ENCODE measurements around the gene HMGN4. TPM values are rescaled to one million over a fixed set of nuclear protein-coding genes. Genes with fewer than 3 reads are reported as not detected.

The HMGN4 gene
- total RNA-seq (64.3 TPM), polyA plus RNA-seq (ENCODE audit: insufficient read depth in 1 of 8, insufficient read length in 8 of 8, low replicate concordance in 1 of 8) (10 to 100 TPM; 51.3 to 73.7 (median 61.0) TPM)
- long read RNA-seq, donor 1, transcript HMGN4-201 (2 exons, 1,225 nt) = major isoform, 16 of 16 reads
- long read RNA-seq, donor 1, partial matches to known transcripts = 0 of 16 reads
- long read RNA-seq, donor 1, other reads (novel, unspliced or antisense) = 0 of 16 reads
- long read RNA-seq, donor 2, partial matches to known transcripts = 0 of 2 reads
- long read RNA-seq, donor 2, other reads (novel, unspliced or antisense) = 0 of 2 reads
- long read RNA-seq, donor 3, transcript HMGN4-201 (2 exons, 1,225 nt) = major isoform, 12 of 21 reads
- long read RNA-seq, donor 3, partial matches to known transcripts = 9 of 21 reads
- long read RNA-seq, donor 3, other reads (novel, unspliced or antisense) = 0 of 21 reads
- long read RNA-seq, donor 4, transcript HMGN4-201 (2 exons, 1,225 nt) = major isoform, 18 of 18 reads
- long read RNA-seq, donor 4, partial matches to known transcripts = 0 of 18 reads
- long read RNA-seq, donor 4, other reads (novel, unspliced or antisense) = 0 of 18 reads
- long read RNA-seq, donor 5, transcript HMGN4-201 (2 exons, 1,225 nt) = major isoform, 53 of 58 reads
- long read RNA-seq, donor 5, partial matches to known transcripts = 0 of 58 reads
- long read RNA-seq, donor 5, other reads (novel, unspliced or antisense) = 5 of 58 reads
- long read RNA-seq, donor 6, transcript HMGN4-201 (2 exons, 1,225 nt) = major isoform, 26 of 27 reads
- long read RNA-seq, donor 6, partial matches to known transcripts = 0 of 27 reads
- long read RNA-seq, donor 6, other reads (novel, unspliced or antisense) = 0 of 27 reads
- long read RNA-seq, donor 7, transcript HMGN4-201 (2 exons, 1,225 nt) = major isoform, 27 of 27 reads
- long read RNA-seq, donor 7, partial matches to known transcripts = 0 of 27 reads
- long read RNA-seq, donor 7, other reads (novel, unspliced or antisense) = 0 of 27 reads
- long read RNA-seq, donor 8, transcript HMGN4-201 (2 exons, 1,225 nt) = major isoform, 17 of 17 reads
- long read RNA-seq, donor 8, partial matches to known transcripts = 0 of 17 reads
- long read RNA-seq, donor 8, other reads (novel, unspliced or antisense) = 0 of 17 reads
- long read RNA-seq, donor 9, transcript HMGN4-201 (2 exons, 1,225 nt) = major isoform, 19 of 19 reads
- long read RNA-seq, donor 9, partial matches to known transcripts = 0 of 19 reads
- long read RNA-seq, donor 9, other reads (novel, unspliced or antisense) = 0 of 19 reads
- long read RNA-seq, donor 10, transcript HMGN4-201 (2 exons, 1,225 nt) = major isoform, 35 of 36 reads
- long read RNA-seq, donor 10, partial matches to known transcripts = 0 of 36 reads
- long read RNA-seq, donor 10, other reads (novel, unspliced or antisense) = 0 of 36 reads
- long read RNA-seq, donor 11, transcript HMGN4-201 (2 exons, 1,225 nt) = major isoform, 34 of 34 reads
- long read RNA-seq, donor 11, partial matches to known transcripts = 0 of 34 reads
- long read RNA-seq, donor 11, other reads (novel, unspliced or antisense) = 0 of 34 reads

GRCh38 chr6:26537846-26538571 is at the start of gene HMGN4:
Gene HMGN4 (plus strand): TSS chr6:26538366. CDS start chr6:26545207, 6,841 bp downstream.
- under 1% methylated on average over 49 of the region's 49 CpGs for WGBS (ENCODE audit: insufficient coverage)

GRCh38 chr6:26489996-26490964 is 47.9 kb upstream of the HMGN4 start:
- no peaks in the 10 kb centered on the region for H3K4me1 ChIP-seq (ENCODE audit: control insufficient read depth, insufficient read depth, low read length)
- H3K27me3 ChIP-seq (ENCODE audit: control insufficient read depth, insufficient read depth, low read length) = peaks cover under 1% of the 10 kb centered on the region
- H3K4me3 ChIP-seq (ENCODE audit: low read length) = no peak overlapping the region
- H3K36me3 ChIP-seq (ENCODE audit: control insufficient read depth, insufficient read depth, low read length) = no peaks in the 10 kb centered on the region
- WGBS (ENCODE audit: insufficient coverage) = 64% methylated on average over 2 of the region's 8 CpGs
- no peak overlapping the region for H3K27ac ChIP-seq (ENCODE audit: low read length)
- DNase-seq = no peak
- H3K9me3 ChIP-seq (replicated peaks; ENCODE audit: control insufficient read depth, low read depth, low read length) = no peaks in the 10 kb centered on the region

More at GRCh38 chr6:26537846-26538571, at the start of gene HMGN4:
- Histone ChIP-seq H3K27me3 (ENCODE audit: control insufficient read depth, insufficient read depth, low read length) (no peaks in the 10 kb centered on the region), H3K9me3 (replicated peaks; ENCODE audit: control insufficient read depth, low read depth, low read length) (no peaks in the 10 kb centered on the region), H3K4me1 (ENCODE audit: control insufficient read depth, insufficient read depth, low read length) (peaks cover 29% of the 10 kb centered on the region), H3K4me3 (ENCODE audit: low read length) (peak within 1 kb of the TSS; percentile 62), H3K36me3 (ENCODE audit: control insufficient read depth, insufficient read depth, low read length) (peaks cover 7% of the 10 kb centered on the region), H3K27ac (ENCODE audit: low read length) (peak within 1 kb of the TSS; percentile 96)
- peak; percentile 97 for DNase-seq

DNA sequence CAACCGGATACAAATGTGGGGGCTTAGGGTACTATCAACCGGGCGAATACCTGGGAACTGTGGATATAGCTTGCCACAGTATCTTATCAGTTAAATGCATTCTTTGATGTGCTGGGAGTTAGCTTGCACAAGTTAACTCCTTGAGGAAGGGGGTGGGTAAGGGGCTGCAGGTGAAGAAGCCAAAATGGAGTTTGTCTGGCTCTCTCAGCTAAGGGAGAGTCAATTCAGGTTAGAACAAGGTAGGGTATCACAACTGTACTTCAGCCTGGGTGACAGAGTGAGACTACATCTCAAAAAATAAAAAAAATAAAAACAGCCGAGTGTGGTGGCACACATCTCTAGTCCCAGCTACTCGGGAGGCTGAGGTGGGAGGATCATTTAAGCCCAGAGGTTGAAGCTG is 46.6 kb upstream of the HMGN4 start:
- no peak overlapping the region for H3K27ac ChIP-seq (ENCODE audit: low read length)
- H3K9me3 ChIP-seq (replicated peaks; ENCODE audit: control insufficient read depth, low read depth, low read length) = no peaks in the 10 kb centered on the region
- H3K27me3 ChIP-seq (ENCODE audit: control insufficient read depth, insufficient read depth, low read length) = peaks cover 3% of the 10 kb centered on the region
- no peak overlapping the region for H3K4me3 ChIP-seq (ENCODE audit: low read length)
- 22% methylated on average over 3 of the region's 5 CpGs for WGBS (ENCODE audit: insufficient coverage)
- no peaks in the 10 kb centered on the region for H3K36me3 ChIP-seq (ENCODE audit: control insufficient read depth, insufficient read depth, low read length)
- DNase-seq = no peak
- H3K4me1 ChIP-seq (ENCODE audit: control insufficient read depth, insufficient read depth, low read length) = no peaks in the 10 kb centered on the region

DNA sequence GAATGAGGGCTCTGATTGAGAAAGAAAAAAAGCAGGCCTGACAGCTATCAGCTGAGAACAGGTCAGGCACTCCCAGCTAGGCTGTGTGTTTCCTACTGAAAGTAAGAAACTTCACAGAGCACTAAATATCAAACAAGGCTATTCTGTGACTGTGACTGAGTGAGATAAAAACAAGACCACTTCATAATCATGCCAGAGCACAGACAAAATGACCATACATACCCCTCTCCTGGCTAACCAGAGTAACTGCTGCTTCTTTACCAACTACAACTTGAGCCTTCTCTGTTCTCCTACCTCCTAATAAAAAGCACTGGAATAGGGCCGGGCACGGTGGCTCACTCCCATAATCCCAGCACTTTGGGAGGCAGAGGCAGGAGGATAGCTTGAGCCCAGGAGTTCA is 44.9 kb upstream of the HMGN4 start:
- Histone ChIP-seq H3K9me3 (replicated peaks; ENCODE audit: control insufficient read depth, low read depth, low read length) (no peaks in the 10 kb centered on the region), H3K4me1 (ENCODE audit: control insufficient read depth, insufficient read depth, low read length) (no peaks in the 10 kb centered on the region), H3K27ac (ENCODE audit: low read length) (no peak overlapping the region), H3K36me3 (ENCODE audit: control insufficient read depth, insufficient read depth, low read length) (no peaks in the 10 kb centered on the region), H3K27me3 (ENCODE audit: control insufficient read depth, insufficient read depth, low read length) (peaks cover 3% of the 10 kb centered on the region), H3K4me3 (ENCODE audit: low read length) (no peak overlapping the region)
- no peak for DNase-seq
- WGBS (ENCODE audit: insufficient coverage) = no CpG with 5 or more reads among the region's 2 CpGs

- H3K4me1 ChIP-seq (ENCODE audit: control insufficient read depth, insufficient read depth, low read length) = no peaks in the 10 kb centered on the region
- DNase-seq = no peak
- H3K4me3 ChIP-seq (ENCODE audit: low read length) = no peak overlapping the region
- no peaks in the 10 kb centered on the region for H3K36me3 ChIP-seq (ENCODE audit: control insufficient read depth, insufficient read depth, low read length)
- peaks cover 3% of the 10 kb centered on the region for H3K27me3 ChIP-seq (ENCODE audit: control insufficient read depth, insufficient read depth, low read length)
- H3K9me3 ChIP-seq (replicated peaks; ENCODE audit: control insufficient read depth, low read depth, low read length) = no peaks in the 10 kb centered on the region
- H3K27ac ChIP-seq (ENCODE audit: low read length) = no peak overlapping the region
- 83% methylated on average over 2 of the region's 3 CpGs for WGBS (ENCODE audit: insufficient coverage)
Observed at GRCh38 chr6:26494117-26494516, 44.0 kb upstream of the HMGN4 start.

- 60% methylated on average over 1 of the region's 1 CpG for WGBS (ENCODE audit: insufficient coverage)
- Histone ChIP-seq H3K27me3 (ENCODE audit: control insufficient read depth, insufficient read depth, low read length) (peaks cover 6% of the 10 kb centered on the region), H3K27ac (ENCODE audit: low read length) (no peak overlapping the region), H3K4me1 (ENCODE audit: control insufficient read depth, insufficient read depth, low read length) (no peaks in the 10 kb centered on the region), H3K9me3 (replicated peaks; ENCODE audit: control insufficient read depth, low read depth, low read length) (no peaks in the 10 kb centered on the region), H3K4me3 (ENCODE audit: low read length) (no peak overlapping the region), H3K36me3 (ENCODE audit: control insufficient read depth, insufficient read depth, low read length) (no peaks in the 10 kb centered on the region)
- DNase-seq = no peak
Observed at GRCh38 chr6:26495281-26495680, 42.9 kb upstream of the HMGN4 start.

DNA sequence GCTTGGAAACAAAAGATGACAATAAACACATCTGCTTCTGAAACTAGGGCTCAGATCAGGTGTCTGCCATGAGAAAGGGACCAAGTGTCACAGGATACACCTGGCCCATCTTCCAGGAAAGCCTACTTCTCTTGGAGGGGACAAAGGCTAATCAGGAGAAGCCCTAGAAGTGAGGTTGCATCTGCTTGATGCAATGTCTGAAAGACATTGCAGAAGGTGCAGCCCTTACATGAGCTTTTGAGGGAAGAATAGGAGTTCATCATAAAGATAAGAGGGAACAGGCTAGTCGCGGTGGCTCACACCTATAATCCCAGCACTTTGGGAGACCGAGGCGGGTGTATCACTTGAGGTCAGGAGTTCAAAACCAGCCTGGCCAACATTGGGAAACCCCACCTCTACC is 40.6 kb upstream of the HMGN4 start:
- Histone ChIP-seq H3K9me3 (replicated peaks; ENCODE audit: control insufficient read depth, low read depth, low read length) (no peaks in the 10 kb centered on the region), H3K4me1 (ENCODE audit: control insufficient read depth, insufficient read depth, low read length) (peaks cover 3% of the 10 kb centered on the region), H3K36me3 (ENCODE audit: control insufficient read depth, insufficient read depth, low read length) (no peaks in the 10 kb centered on the region), H3K27ac (ENCODE audit: low read length) (no peak overlapping the region), H3K27me3 (ENCODE audit: control insufficient read depth, insufficient read depth, low read length) (peaks cover 27% of the 10 kb centered on the region), H3K4me3 (ENCODE audit: low read length) (no peak overlapping the region)
- WGBS (ENCODE audit: insufficient coverage) = 100% methylated on average over 2 of the region's 4 CpGs
- no peak for DNase-seq

DNA sequence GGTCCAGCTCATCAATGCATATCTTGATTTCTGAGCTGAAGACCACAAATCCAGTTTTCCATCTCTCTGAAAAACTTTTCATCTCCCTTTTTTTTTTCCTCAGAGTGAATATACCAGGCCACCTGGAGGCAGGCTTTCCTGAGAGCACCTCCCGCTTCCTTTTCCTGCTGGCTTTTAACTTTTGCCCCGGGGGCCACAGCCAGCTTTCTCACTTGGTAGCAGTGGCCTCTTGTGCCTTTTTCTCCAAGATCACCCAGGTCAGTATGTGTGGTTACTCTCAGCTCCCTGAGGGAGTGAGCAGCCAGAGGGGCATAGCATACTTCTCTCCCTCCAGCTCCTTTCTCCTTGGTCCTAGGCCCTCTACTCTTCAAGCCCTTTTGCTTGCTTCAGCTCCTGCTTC is 38.1 kb upstream of the HMGN4 start, which contains the start of gene BTN1A1:
Gene BTN1A1 (plus strand): TSS at position 202 of the 400 bp plus-strand sequence. CDS start 984 bp downstream, outside the sequence.
- no peak for DNase-seq
- no peak within 1 kb of the TSS for H3K27ac ChIP-seq (ENCODE audit: low read length)
- no peak within 1 kb of the TSS for H3K4me3 ChIP-seq (ENCODE audit: low read length)
- H3K27me3 ChIP-seq (ENCODE audit: control insufficient read depth, insufficient read depth, low read length) = peaks cover 36% of the 10 kb centered on the region
- H3K9me3 ChIP-seq (replicated peaks; ENCODE audit: control insufficient read depth, low read depth, low read length) = no peaks in the 10 kb centered on the region
- 24% methylated on average over 2 of the region's 2 CpGs for WGBS (ENCODE audit: insufficient coverage)
- no peaks in the 10 kb centered on the region for H3K36me3 ChIP-seq (ENCODE audit: control insufficient read depth, insufficient read depth, low read length)
- H3K4me1 ChIP-seq (ENCODE audit: control insufficient read depth, insufficient read depth, low read length) = peaks cover 3% of the 10 kb centered on the region

Data from muscle of leg (tissue), 16 donors.